K562 (cell line): ENCODE data around the gene LMAN2. TPM values are rescaled to one million over a fixed set of nuclear protein-coding genes. Genes with fewer than 3 reads are reported as not detected.

Experiments used
- ADNP ChIP-seq: fragments of 200-800 bp; sonication (Bioruptor generic); IDR thresholded peaks from 2 replicates; pipeline ENCODE4 v1.6.1; 2016; ENCODE audit warnings: missing genetic modification characterization, missing compliant biosample characterization
- ARHGAP35 ChIP-seq: fragments of 450-650 bp; IDR thresholded peaks from 2 replicates; pipeline ENCODE4 v1.6.1; 2018; ENCODE audit not compliant: partially characterized antibody
- PHTF2 ChIP-seq: fragments of 250-450 bp; sonication (Bioruptor Pico); IDR thresholded peaks from 2 replicates; pipeline ENCODE4 v1.5.0; 2021; ENCODE audit warnings: mild to moderate bottlenecking
- POLR2AphosphoS2 ChIP-seq: IDR thresholded peaks from 2 replicates; pipeline ENCODE4 v1.6.1; 2012; ENCODE audit warnings: low read length, improper control_type of control experiment
- SIN3B ChIP-seq: fragments of 450-650 bp; IDR thresholded peaks from 2 replicates; pipeline ENCODE4 v1.6.1; 2017; ENCODE audit warnings: low read depth, mild to moderate bottlenecking, moderate library complexity
- TAF15 ChIP-seq: fragments of 200-400 bp; formaldehyde crosslinking; IDR thresholded peaks from 2 replicates; pipeline ENCODE4 v1.6.1; 2017; ENCODE audit warnings: mild to moderate bottlenecking, low read depth, low read length, moderate library complexity
- ZNF75A ChIP-seq: fragments of 450-650 bp; formaldehyde crosslinking; IDR thresholded peaks from 2 replicates; pipeline ENCODE4 v1.4.0; 2020; ENCODE audit warnings: mild to moderate bottlenecking
- polyA plus RNA-seq, 8 experiments: library from polyadenylated mRNA; depleted of rRNA in 4 of 8; stranded (reverse) in 5 of 8; unstranded in 3 of 8; fragments of >200 nt; fragmentation: Nextera tagmentation in 2 of 8; fragmentation: Illumina TruSeq in 1 of 8; extraction: Ambion mirVana in 2 of 8; extraction: Trizol in 1 of 8; gene quantifications; 2 replicates each; pipeline versions ENCODE4 v1.2.1 to v1.2.3, GENCODE V29; 2011 to 2014; ENCODE audit warnings: inconsistent platforms in 1 of 8, missing spikeins in 1 of 8
- total RNA-seq, 7 experiments: library from RNA; depleted of rRNA in 6 of 7; stranded (reverse); fragments of >200 nt in 6 of 7; fragmentation: Illumina TruSeq in 2 of 7; extraction: Trizol in 2 of 7; gene quantifications; 2 replicates each; pipeline versions ENCODE4 v1.2.1 to v1.2.3, GENCODE V29; 2011 to 2021; ENCODE audit warnings: low replicate concordance in 1 of 7
- TF ChIP-seq, protein P1 (sequence below): fragments of 450-650 bp; IDR thresholded peaks from 2 replicates; pipeline ENCODE4 v1.6.1; 2014; ENCODE audit warnings: low read depth, mild to moderate bottlenecking, moderate library complexity, borderline replicate concordance
- TF ChIP-seq, protein P2 (sequence below), 2 experiments: fragments of 450-650 bp; IDR thresholded peaks; 2 replicates each; pipeline ENCODE4 v1.6.1; 2018; ENCODE audit warnings: mild to moderate bottlenecking in 2 of 2, low read depth in 1 of 2; ENCODE audit not compliant: partially characterized antibody in 2 of 2
- TF ChIP-seq, protein P3 (sequence below): sonication (generic); formaldehyde crosslinking; IDR thresholded peaks from 2 replicates; pipeline ENCODE4 v1.8.0; 2022; ENCODE audit warnings: mild to moderate bottlenecking, missing genetic modification reagents

LMAN2 gene
- total and polyA plus RNA-seq, 9 of the 15 experiments (the other 6 are each of a cell fraction or from before 2014, with no cell fraction given) = 2.7 to 254 (median 136) TPM

DNA sequence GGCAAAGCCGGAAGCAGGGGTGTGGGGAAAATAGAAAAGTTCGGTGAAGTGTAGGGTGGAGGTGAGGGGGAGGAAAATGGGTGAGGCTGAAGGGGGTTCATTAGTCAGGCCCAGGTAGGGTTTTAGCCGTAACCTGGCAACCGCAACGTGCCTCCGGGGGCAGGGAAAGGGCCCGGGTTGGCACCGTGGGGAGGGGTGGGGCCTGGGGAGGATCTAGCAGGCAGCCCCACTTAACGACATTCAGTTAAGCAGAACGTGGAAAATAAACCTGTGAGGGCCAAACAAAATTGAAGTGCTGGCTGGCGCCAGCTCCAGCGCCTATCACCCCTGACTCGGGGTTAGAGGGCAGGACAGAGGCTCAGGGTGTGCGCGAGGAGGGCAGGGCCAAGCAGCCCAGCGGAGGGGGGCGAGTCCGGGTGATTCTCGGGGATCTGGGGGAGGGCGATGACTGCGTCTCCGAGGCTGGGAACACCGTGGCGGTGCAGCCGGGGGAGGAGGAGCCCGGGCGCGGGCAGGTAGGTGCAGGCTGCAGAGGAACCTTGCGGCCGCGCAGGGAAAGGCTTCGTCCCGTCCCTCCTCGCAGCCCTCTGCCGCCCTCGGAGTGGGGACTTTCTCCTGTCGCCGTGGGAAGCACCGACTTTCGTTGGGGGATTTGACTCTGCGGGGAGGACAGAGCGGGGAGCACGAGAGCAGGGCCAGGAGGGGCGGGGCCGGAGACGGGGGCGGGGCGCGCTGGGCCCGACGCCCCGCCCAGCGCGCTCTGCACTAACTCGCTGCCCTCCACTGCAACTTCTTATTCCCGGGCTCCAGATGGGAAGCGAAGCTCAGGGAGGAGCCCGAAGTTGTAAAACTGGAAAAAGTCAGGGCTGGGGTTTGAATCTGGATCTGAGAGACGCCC lies 11.4 kb upstream of the LMAN2 start (continued):
- TF ChIP-seq PHTF2 (CRISPR knock-in tag) (no peak), ADNP (tag) (no peak), ARHGAP35 (no peak), ZNF75A (CRISPR knock-in tag) (no peak), TAF15 (no peak), POLR2AphosphoS2 (no peak), SIN3B (no peak)
- TF ChIP-seq, protein P1, sequence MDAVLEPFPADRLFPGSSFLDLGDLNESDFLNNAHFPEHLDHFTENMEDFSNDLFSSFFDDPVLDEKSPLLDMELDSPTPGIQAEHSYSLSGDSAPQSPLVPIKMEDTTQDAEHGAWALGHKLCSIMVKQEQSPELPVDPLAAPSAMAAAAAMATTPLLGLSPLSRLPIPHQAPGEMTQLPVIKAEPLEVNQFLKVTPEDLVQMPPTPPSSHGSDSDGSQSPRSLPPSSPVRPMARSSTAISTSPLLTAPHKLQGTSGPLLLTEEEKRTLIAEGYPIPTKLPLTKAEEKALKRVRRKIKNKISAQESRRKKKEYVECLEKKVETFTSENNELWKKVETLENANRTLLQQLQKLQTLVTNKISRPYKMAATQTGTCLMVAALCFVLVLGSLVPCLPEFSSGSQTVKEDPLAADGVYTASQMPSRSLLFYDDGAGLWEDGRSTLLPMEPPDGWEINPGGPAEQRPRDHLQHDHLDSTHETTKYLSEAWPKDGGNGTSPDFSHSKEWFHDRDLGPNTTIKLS = peak; percentile 27; the same call in 1 of the 2 replicates
- TF ChIP-seq, protein P2, sequence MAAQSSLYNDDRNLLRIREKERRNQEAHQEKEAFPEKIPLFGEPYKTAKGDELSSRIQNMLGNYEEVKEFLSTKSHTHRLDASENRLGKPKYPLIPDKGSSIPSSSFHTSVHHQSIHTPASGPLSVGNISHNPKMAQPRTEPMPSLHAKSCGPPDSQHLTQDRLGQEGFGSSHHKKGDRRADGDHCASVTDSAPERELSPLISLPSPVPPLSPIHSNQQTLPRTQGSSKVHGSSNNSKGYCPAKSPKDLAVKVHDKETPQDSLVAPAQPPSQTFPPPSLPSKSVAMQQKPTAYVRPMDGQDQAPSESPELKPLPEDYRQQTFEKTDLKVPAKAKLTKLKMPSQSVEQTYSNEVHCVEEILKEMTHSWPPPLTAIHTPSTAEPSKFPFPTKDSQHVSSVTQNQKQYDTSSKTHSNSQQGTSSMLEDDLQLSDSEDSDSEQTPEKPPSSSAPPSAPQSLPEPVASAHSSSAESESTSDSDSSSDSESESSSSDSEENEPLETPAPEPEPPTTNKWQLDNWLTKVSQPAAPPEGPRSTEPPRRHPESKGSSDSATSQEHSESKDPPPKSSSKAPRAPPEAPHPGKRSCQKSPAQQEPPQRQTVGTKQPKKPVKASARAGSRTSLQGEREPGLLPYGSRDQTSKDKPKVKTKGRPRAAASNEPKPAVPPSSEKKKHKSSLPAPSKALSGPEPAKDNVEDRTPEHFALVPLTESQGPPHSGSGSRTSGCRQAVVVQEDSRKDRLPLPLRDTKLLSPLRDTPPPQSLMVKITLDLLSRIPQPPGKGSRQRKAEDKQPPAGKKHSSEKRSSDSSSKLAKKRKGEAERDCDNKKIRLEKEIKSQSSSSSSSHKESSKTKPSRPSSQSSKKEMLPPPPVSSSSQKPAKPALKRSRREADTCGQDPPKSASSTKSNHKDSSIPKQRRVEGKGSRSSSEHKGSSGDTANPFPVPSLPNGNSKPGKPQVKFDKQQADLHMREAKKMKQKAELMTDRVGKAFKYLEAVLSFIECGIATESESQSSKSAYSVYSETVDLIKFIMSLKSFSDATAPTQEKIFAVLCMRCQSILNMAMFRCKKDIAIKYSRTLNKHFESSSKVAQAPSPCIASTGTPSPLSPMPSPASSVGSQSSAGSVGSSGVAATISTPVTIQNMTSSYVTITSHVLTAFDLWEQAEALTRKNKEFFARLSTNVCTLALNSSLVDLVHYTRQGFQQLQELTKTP (IDR thresholded peaks at IDR 0.05; ENCODE audit: low read depth in 1 of 2, partially characterized antibody in 2 of 2) = no peak
- TF ChIP-seq, protein P3, sequence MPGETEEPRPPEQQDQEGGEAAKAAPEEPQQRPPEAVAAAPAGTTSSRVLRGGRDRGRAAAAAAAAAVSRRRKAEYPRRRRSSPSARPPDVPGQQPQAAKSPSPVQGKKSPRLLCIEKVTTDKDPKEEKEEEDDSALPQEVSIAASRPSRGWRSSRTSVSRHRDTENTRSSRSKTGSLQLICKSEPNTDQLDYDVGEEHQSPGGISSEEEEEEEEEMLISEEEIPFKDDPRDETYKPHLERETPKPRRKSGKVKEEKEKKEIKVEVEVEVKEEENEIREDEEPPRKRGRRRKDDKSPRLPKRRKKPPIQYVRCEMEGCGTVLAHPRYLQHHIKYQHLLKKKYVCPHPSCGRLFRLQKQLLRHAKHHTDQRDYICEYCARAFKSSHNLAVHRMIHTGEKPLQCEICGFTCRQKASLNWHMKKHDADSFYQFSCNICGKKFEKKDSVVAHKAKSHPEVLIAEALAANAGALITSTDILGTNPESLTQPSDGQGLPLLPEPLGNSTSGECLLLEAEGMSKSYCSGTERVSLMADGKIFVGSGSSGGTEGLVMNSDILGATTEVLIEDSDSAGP (CRISPR knock-in tag) = no peak
